ENCODE data around the gene EMB.
"Not testable (repeated sequence)": the region's sequence is repeated elsewhere in the genome, so short reads cannot be mapped to it uniquely, and the experiment has no call there.

GRCh38 chr5:50393925-50394609 lies 47.0 kb downstream of the EMB start:
- TF ChIP-seq CTCF (conservative IDR thresholded peaks at IDR 0.05; ENCODE audit: low read length); EZH2phosphoT487 (IDR thresholded peaks at IDR 0.05; ENCODE audit: borderline replicate concordance, low read depth, low read length): not testable (repeated sequence)
